C1 segment of cervical spinal cord (tissue), 14 donors: ENCODE results near the gene COMMD1.
"Not testable (repeated sequence)": the region's sequence is repeated elsewhere in the genome, so short reads cannot be mapped to it uniquely, and the experiment has no call there.

Experiments used
- DNase-seq, 14 donors: peaks; one replicate each; lab custom pipeline; 2025; lab: John Stamatoyannopoulos, UW

The COMMD1 gene

DNA sequence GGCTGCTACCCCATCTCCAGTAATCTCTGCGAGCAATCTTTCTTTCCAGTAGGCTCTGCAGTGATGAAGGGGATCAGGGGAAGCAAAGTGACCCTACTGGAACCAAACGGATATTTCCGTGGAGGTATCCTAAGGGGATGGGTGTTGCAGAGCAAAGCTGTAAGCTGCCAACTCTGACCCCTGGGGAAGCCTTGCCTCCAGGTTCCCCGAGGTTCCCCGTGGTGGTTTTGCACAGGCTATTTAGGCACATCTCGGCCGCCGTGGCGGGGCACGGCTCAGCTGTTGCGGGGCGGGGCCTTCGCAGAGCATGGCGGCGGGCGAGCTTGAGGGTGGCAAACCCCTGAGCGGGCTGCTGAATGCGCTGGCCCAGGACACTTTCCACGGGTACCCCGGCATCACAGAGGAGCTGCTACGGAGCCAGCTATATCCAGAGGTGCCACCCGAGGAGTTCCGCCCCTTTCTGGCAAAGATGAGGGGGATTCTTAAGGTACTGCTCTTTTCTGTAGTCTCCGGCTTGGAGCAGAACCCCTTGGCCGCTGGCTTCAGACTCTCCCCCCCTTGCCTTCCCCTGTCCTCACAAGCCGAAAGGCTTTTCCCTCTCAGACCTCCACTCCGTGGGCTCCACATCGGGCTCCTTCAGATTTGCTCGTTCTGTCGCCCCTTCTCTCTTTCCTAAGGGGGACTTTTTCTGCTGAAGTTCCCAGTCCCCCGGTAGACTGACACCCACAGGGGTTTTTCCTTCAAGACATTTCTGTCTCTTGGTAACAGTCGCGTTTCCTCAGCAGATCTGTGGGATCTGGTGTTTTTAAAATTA, at the start of gene COMMD1:
COMMD1 (plus strand) TSS at position 303 of the 814 bp plus-strand sequence; CDS start at position 308, 5 bp downstream.
- peak; percentile 28 to 88 (median 82) for DNase-seq

DNA sequence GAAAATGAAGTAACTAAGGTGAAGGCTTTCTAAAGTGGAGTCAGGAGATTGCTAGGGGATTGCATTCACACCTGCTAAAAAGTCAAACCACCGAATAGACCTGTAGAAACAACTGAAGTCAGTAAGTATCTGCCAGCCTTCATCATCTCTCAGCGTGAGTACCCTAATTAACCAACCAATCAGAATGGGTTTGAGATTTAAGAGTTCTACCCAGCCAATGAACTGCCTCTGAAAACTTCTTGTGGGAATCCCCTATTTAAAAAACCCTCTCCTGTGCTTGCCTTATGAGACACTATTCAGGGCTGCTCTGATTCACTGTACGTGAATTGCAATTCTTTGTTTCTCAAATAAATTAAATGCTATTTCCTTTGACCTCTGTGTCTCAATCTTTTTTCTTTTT, 48.2 kb upstream of the COMMD1 start:
- no peak for DNase-seq

DNA sequence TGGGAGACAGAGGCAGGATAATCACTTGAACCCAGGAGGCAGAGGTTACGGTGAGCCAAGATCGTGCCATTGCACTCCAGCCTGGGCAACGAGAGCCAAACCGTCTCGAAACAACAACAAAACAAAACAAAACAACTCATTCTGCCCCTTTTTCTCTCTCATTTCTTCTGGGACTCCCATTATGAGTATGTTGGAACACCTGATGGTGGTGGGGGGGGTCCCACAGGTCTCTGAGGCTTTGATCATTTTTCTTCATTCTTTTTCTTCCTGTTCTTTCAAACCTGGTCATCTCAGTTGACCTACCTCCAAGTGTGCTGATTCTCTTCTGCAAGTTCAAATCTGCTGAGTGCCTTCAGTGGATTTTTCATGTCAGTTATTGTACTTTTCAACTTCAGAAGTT, 43.4 kb upstream of the COMMD1 start:
- DNase-seq: no peak

DNA sequence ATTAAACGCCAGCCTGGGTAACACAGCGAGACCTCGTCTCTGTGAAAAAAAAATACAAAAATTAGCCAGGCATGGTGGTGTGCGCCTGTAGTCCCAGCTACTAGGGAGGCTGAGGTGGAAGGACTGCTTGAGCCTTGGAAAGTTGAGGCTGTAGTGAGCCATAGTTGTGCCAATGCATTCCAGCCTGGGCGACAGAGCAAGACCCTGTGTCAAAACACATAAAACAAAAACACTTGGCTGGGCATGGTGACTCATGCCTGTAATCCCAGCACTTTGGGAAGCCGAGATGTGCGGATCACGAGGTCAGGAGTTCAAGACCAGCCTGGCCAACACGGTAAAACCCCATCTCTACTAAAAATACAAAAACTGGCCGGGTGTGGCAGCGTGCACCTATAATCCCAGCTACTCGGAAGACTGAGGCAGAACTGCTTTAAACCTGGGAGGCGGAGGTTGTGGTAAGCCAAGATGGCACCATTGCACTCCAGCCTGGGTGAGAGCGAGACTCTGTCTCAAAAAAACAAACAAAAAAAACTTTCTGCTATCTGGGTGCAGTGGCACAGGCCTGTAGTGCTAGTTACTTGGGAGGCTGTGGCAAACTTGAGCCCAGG, 38.9 kb upstream of the COMMD1 start:
- not testable (repeated sequence) for DNase-seq

DNA sequence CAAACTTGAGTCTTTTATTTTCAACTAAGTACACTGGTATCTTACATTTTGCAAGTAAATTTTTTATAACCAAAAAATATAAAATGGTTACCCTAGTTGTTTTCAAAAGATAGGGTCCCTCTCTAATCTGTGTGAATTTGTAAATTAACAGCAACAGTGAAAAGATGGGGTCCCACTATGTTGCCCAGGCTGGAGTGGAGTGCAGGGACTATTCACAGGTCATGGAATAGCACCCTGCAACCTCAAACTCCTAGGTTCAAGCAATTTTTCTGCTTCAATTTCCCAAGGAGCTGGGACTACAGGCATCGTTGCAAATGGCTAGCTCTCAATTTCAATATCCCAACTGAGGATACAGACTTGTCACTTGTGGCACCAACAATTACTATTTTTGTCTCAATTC, 29.1 kb upstream of the COMMD1 start:
- no peak for DNase-seq

DNA sequence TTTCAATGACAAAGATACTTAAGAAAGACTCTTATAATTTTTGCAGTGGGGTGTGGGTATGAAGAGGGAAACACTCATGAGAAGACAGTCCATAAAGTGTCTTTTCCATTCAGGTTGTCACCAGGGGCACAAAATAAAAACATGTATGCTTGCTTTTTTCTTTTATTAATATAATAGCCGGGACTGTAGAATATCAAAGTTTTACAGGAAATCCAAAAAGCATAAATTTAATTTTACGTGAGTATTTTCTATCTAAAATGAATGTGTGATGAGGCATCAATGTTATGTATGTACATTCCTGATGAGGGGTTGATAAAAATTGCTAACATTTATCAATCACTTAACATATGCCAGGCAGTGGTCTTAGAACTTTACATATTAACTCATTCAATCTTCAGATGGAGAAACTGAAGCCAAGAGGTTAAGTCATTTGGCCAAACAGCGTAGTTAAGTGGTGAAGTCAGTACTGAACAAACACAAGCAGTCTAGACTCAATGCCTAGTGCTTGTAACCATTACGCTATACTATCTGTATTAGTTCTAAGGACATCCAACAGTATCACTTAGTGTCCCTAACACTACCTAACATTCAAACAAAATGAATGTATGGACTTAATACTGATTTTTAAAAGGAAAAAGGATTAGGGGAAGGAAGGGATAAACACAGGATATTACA, 27.8 kb upstream of the COMMD1 start:
- no peak for DNase-seq

DNA sequence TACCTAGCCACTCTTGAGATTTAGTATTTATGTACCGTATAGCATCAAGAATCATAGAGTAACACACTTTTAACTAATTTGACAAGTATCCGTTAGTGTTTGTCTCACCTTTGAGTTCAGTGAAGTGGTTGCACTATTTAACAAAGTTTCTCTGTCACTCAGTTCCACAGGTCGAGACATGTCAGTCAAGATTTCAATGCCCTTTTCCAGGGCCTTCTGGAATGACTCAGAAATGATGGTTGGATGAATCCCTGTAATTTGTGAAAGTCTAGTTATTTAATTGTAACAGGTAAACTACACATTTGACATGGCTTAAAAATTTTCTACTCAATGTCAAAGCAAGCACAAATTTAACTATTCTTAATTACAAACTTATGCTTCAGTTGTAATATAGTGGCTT, 26.7 kb upstream of the COMMD1 start:
- DNase-seq: no peak

DNA sequence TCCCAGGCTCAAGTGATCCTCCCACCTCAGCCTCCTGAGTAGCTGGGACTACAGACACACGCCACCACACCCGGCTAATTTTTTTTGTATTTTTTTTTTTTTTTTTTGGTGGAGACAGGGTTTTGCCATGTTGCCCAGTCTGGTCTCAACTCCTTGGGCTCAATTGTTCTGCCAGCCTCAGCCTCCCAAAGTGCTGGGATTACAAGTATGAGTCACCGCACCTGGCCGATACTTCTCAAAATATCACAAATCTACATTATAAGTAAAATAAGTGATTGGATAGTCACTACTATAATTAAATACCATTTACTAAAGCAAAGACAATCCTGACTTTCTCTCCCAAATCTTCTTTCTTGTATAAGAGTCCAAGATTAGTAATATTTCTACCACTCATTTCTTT, 26.1 kb upstream of the COMMD1 start:
- DNase-seq: not testable (repeated sequence)

DNA sequence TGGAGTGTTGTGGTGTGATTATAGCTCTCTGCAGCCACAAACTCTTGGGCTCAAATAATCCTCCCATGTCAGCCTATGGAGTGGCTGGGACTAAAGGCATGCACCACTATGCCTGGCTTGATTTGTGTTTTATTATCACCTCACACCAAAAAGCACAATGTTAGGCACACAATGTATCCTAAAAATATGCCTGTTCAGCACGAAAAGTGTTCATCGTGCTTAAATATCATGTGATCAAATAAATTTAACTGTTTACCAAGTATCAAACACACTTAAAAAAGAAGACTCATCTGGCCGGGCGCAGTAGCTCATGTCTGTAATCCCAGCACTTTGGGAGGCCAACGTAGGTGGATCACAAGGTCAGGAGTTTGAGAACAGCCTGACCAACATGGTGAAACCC, 22.6 kb upstream of the COMMD1 start:
- DNase-seq: no peak

DNA sequence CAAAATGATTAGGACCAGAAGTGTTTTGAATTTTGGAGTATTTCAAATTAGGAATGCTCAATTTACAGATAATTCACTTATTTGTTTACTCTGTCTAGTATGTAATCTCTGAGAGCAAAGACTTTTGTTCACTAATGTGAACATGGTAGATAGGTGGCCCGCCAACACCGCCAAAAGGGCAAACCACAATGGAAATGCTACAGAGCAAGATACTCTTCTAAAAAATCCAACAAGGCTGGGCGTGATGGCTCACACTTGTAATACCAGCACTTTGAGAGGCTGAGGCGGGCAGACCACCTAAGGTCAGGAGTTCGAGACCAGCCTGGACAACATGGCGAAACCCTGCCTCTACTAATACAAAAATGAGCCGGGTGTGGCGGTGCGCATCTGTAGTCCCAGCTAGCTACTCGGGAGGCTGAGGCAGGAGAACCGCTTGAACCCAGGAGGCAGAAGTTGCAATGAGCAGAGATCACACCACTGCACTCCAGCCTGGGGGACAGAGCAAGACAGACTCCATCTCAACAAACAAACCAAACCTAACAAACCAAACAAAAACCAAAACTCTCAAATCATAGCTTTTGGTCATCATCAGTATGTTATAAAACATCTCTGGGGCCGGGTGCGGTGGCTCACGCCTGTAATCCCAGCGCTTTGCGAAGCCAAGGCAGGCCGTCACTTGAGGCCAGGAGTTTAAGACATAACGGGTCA, 19.4 kb upstream of the COMMD1 start:
- DNase-seq: no peak

DNA sequence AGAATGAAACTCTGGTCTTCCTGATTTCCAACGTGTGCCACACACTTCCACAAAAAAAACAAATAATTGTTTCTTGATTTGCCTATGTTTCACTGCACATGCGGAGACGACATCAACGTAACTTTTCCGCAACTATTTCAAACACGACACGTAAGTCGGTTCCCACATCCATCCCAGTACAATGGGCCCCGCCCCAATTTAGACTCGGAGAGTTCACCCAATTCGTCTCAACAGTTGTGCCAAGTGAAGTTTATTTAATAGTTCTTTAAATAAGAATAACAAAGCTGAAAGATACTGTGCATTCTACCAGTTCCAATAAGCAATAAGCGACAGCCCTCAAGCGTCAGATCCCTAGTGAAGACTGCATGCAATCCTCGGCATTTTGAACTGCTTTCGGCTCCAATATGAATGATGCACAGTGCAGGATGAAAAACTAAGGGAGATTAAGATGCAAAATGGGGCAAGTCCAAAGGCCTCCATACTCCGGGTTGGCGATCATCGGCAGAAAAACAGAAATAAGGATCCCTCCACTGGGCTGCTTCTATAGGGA, 17.7 kb upstream of the COMMD1 start:
- DNase-seq: peak in 2 of 14 donors; percentile 21 to 43

DNA sequence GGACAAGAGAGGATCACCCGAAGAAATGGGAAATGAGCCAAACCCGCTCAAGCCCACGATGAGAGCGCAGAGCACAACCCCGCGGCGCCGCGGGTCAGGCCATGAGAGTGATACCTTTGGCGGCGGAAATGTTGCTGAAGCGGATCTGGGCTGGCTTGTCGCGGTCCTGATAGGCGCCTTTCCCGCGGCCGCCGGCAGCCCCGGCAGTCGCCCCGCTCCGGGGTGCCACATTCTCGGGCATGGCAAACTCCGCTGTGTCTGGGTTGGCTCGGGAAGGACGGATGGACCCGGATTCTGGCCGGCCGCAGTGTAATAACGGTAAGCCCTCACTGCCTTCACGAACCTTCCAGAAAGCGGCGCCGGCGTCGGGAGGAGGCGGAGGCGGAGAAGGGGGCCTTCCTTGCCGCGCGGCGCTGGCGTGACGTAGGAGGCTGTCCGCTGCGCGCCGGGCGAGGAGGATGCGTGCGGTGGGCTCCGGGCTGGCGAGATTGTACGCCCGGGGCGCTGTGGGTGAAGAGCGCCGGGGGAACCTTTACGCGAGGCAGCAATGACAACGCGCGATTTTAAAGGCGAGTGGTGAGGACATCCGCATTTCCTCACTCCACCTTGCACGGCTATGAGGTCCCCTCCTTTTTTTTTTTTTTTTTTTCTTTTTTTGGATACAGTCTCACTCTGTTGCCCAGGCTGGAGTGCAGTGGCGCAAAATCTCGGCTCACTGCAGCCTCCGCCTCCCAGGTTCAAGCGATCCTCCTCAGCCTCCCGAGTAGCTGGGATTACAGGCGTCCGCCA, 17.0 kb upstream of the COMMD1 start, which contains the start of gene CCT4:
CCT4 (minus strand) TSS at position 390 of the 789 bp plus-strand sequence; CDS start at position 241, 149 bp downstream.
- peak; percentile 50 to 96 (median 84) for DNase-seq

DNA sequence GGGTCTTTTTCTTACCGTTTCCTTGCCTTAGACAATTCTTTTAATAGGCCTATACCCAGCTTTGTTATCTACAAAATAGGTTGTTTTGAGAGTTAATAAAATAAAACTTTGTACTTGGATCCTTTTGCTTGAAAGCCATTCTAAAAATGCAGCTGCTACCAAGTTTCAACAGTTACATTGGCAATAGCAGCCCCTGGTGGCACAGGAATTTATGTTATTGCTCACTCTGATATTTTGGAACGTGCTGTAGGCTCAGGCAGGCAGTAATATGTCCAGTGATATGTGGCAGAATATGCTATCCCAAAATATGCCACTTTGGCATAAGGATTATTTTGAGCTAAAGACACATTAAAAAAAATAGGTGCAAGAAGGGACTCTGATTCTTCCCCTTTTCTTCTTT, 6.7 kb upstream of the COMMD1 start:
- no peak for DNase-seq

DNA sequence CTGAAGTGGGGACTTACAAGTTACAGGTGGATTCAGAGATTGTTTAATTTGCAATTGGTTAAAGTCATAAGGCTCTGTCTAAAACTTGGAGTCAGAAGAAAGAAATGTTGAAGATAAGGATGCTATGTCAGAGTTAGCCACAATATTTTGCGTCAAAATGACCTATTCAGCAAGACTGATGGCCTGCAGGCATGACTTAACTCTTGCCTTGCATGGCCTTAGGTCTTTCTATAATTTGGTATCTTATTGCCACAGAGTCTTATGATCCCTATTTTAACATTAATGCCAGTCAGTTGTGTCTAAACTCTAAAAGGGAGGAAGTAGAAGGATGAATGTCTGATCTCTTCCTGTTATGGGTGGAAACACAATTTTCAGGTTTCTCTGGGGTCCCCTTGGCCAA, 5.2 kb upstream of the COMMD1 start:
- DNase-seq: no peak

DNA sequence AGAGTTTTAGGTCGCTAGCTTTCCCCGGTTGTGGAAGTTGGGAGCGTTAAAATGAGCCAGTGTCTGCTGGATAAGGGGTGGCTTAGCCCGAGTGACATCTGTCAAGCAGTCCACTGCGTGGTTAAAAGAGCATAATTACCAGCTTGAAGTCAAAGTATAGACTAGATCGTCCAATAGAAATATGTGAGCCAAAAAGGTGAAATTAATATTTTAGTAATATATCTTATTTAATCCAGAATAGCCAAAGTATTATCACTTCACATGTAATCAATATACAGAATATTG, 654 bp downstream of the COMMD1 start:
- no peak for DNase-seq

DNA sequence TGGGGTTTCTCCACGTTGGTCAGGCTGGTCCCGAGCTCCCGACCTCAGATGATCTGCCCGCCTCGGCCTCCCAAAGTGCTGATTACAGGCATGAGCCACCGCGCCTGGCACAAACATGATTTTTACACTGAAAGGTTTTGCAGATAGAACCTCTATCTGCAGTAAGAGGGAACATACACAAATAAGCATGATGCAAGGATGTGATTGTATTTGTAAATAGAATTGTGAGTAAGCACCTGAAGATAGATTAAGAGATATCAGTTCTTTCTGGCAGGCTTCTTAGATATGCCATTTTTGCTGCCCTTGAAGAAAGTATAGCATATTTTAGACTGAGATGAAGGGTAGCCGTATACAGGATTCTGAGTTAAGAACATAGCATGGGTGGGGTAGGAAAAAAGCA, 3.6 kb downstream of the COMMD1 start:
- DNase-seq: no peak

DNA sequence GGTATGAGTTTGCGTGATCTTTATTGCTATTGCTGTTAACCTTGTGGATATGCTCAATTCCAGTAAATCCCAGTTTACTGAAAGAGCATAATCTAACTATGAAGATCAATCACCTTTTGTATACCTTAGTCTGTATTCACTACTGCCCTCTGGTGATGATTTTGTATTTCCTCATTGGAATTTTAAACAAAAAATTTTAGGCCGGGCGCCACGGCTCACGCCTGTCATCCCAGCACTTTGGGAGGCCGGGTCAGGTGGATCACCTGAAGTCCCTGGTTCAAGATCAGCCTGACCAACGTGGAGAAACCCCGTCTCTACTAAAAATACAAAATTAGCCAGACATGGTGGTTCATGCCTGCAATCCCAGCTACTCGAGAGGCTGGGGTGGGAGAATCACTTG, 5.1 kb downstream of the COMMD1 start:
- no peak for DNase-seq

DNA sequence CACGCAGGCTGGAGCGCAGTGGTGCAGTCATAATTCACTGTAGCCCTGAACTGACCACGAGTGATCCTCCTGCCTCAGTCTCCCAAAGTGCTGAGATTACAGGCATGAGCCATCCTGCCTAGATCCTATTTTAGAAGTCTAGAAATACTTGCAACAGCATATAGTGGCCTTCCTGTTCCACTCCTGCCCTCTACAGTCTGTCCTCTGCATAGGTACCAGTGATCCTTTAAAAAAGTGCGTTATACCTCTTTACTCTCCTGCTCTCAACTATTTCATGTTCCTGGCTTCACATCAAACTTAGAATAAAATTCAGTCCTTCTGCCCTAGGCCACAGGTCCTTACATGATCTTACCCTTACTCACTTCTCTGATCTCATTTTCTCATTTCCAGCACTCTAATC, 6.0 kb downstream of the COMMD1 start:
- DNase-seq: no peak

DNA sequence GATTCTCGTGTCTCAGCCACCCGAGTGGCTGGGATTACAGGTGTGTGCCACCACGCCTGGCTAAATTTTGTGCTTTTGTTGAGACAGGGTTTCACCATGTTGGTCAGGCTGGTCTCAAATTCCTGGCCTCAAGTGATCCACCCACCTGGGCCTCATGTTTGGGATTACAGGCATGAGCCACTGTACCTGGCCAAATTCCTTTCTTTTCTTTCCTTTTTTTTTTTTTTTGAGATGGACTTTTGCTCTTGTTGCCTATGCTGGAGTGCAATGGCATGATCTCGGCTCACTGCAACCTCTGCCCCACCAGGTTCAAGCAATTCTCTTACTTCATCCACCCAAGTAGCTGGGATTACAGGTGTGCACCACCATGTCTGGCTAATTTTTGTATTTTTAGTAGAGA, 9.3 kb downstream of the COMMD1 start:
- DNase-seq: not testable (repeated sequence)

DNA sequence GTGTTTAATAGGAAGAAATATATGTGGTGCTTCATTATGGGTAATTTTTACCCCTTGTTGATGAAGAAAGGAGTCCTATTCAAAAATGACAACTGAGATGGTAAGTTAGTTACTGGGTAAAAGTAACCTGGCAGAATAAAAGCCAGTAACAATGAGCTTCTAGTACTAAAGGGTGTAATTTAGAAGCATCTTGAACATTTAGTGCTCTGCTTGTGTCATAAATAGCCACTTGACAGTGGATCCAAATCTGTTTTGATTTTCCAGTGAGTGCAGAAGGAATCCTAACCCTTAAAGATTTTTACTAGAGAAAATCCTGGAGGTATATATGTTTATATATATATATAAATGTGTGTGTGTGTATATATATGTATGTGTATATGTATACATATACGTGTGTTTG, 15.1 kb downstream of the COMMD1 start:
- DNase-seq: no peak

DNA sequence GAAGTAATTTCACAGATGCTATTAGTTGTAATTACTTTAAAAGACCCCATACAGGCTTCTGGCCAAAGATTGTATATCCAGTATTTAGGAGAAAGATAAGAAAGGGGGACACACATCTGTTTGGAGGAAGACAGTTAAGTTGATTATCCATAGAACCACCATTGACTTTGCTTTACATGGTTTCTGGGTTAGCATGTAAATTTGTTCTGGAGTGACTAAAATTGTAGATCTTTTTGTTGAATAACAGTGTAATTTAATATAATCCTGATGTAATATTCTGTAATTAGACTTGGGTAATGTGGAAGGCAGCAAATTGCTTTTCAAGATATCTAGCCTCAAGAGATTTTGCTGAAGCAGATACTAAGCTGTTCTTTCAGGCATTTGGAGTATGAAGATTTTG, 17.2 kb downstream of the COMMD1 start:
- no peak for DNase-seq
